AG04450 (cell line): ENCODE measurements around the gene TRPT1. TPM values are rescaled to one million over a fixed set of nuclear protein-coding genes. Genes with fewer than 3 reads are reported as not detected.

Experiments used
- CTCF ChIA-PET: fragments of 300-600, 350-600 bp; formaldehyde crosslinking; extraction: SDS; loops from one replicate; lab custom pipeline; 2022; ENCODE audit warnings: antibody characterized with exemption, inconsistent platforms; lab: Charles Lee
- POLR2A ChIA-PET: fragments of 350-600 bp; formaldehyde crosslinking; extraction: SDS; loops from one replicate; lab custom pipeline; 2021; ENCODE audit warnings: antibody characterized with exemption, inconsistent platforms; lab: Yijun Ruan, JAX
- DNase-seq: peaks from one replicate; pipeline ENCODE4 v3.0.0-alpha.2; 2011; ENCODE audit warnings: low read depth, low spot score
- H3K27ac ChIP-seq: one replicate; pipeline ENCODE4 v1.5.1; 2012; ENCODE audit warnings: low read depth, low read length, control low read depth
- H3K27me3 ChIP-seq: one replicate; pipeline ENCODE4 v1.6.0; 2012; ENCODE audit warnings: low read length; ENCODE audit not compliant: control insufficient read depth, insufficient read depth
- H3K4me3 ChIP-seq: 2 replicates; pipeline ENCODE4 v1.5.1; 2011; ENCODE audit warnings: mild to moderate bottlenecking, low read depth, low read length, control low read depth
- H3K9me3 ChIP-seq: 2 replicates; pipeline ENCODE4 v1.5.1; 2012; ENCODE audit warnings: low read length; ENCODE audit not compliant: control insufficient read depth, insufficient read depth
- CTCF ChIP-seq: IDR thresholded peaks from 2 replicates; pipeline ENCODE4 v1.5.1; 2011; ENCODE audit warnings: low read depth, low read length, control low read depth, inconsistent platforms
- polyA plus RNA-seq: library from polyadenylated mRNA; depleted of rRNA; stranded (reverse); fragments of >200 nt; gene quantifications from 2 replicates; pipeline ENCODE4 v1.2.3, GENCODE V29; 2011

Gene TRPT1
- polyA plus RNA-seq, 1 experiment: 21.6 TPM

- CTCF ChIA-PET: interaction anchor here (1.4 kb wide), 1 partner anchor 66 kb away, joined by 3 read pairs; no protein-coding TSS in a partner anchor
Measured at GRCh38 chr11:64238999-64239398, 13.0 kb upstream of the TRPT1 start.

GRCh38 chr11:64238076-64238475 is 12.1 kb upstream of the TRPT1 start:
- CTCF ChIA-PET: no interaction called here
- POLR2A ChIA-PET: interaction anchor here (0.6 kb wide), 1 partner anchor 243 kb away, joined by 3 read pairs; no protein-coding TSS in a partner anchor

More at GRCh38 chr11:64238999-64239398, 13.0 kb upstream of the TRPT1 start:
- Histone ChIP-seq H3K27ac (no peak overlapping the region), H3K27me3 (no peaks in the 10 kb centered on the region), H3K4me3 (no peak overlapping the region), H3K9me3 (peaks cover 4% of the 10 kb centered on the region; the same call in 1 of the 2 replicates)
- DNase-seq: no peak
- POLR2A ChIA-PET: no interaction called here
- TF ChIP-seq CTCF: no peak

GRCh38 chr11:64237484-64237951 is 11.5 kb upstream of the TRPT1 start:
- ChIA-PET CTCF (no interaction called here), POLR2A (no interaction called here)
- H3K27ac ChIP-seq: no peak overlapping the region
- H3K9me3 ChIP-seq: peaks cover 4% of the 10 kb centered on the region; the same call in 1 of the 2 replicates
- no peak overlapping the region for H3K4me3 ChIP-seq
- no peak for DNase-seq
- no peaks in the 10 kb centered on the region for H3K27me3 ChIP-seq
- no peak for TF ChIP-seq CTCF

More at GRCh38 chr11:64238076-64238475, 12.1 kb upstream of the TRPT1 start:
- no peaks in the 10 kb centered on the region for H3K27me3 ChIP-seq
- H3K4me3 ChIP-seq: no peak overlapping the region
- TF ChIP-seq CTCF: no peak
- H3K9me3 ChIP-seq: peaks cover 4% of the 10 kb centered on the region; the same call in 1 of the 2 replicates
- no peak for DNase-seq
- H3K27ac ChIP-seq: no peak overlapping the region

GRCh38 chr11:64235437-64236161 is 9.6 kb upstream of the TRPT1 start:
- no peak overlapping the region for H3K27ac ChIP-seq
- POLR2A ChIA-PET: interaction anchor here (0.5 to 0.6 kb wide), 2 partner anchors 20 to 33 kb away, joined by 4 read pairs; no protein-coding TSS in a partner anchor
- CTCF ChIA-PET: no interaction called here
- peak overlapping the region; percentile 66 for H3K4me3 ChIP-seq
- TF ChIP-seq CTCF: no peak
- no peaks in the 10 kb centered on the region for H3K27me3 ChIP-seq
- no peak for DNase-seq
- no peaks in the 10 kb centered on the region for H3K9me3 ChIP-seq
